Activated B cell treated with CpG ODN at 0.5 μM for 24 hours (primary cell): Measurements from ENCODE around the gene MAD1L1. TPM values are rescaled to one million over a fixed set of nuclear protein-coding genes. Genes with fewer than 3 reads are reported as not detected.

Experiments
- ATAC-seq: fragments of 200-7000 bp; cut with Tn5 transposase; one replicate; pipeline ENCODE4 v1.10.0; 2021; ENCODE audit warnings: low read depth, mild to moderate bottlenecking, moderate library complexity
- CTCF ChIA-PET: fragments of 350-600 bp; sonication (Branson Sonifier 250); formaldehyde crosslinking; loops from one replicate; lab custom pipeline; 2021; ENCODE audit warnings: antibody characterized with exemption; lab: Charles Lee
- POLR2A ChIA-PET: fragments of 350-600 bp; sonication (Branson Sonifier 250); formaldehyde crosslinking; loops from one replicate; lab custom pipeline; 2021; ENCODE audit warnings: antibody characterized with exemption; lab: Charles Lee
- DNase-seq: peaks from one replicate; pipeline ENCODE4 v3.0.0; 2022
- H3K27ac Mint-ChIP-seq: one replicate; pipeline ENCODE4 v1.8.0; 2020; ENCODE audit warnings: mixed read lengths
- H3K27me3 Mint-ChIP-seq: one replicate; pipeline ENCODE4 v1.8.0; 2021; ENCODE audit warnings: mixed read lengths
- H3K36me3 Mint-ChIP-seq: one replicate; pipeline ENCODE4 v1.8.0; 2021; ENCODE audit warnings: low read depth, mixed read lengths
- H3K4me1 Mint-ChIP-seq: one replicate; pipeline ENCODE4 v1.8.0; 2021; ENCODE audit warnings: mixed read lengths
- H3K4me3 Mint-ChIP-seq: one replicate; pipeline ENCODE4 v1.8.0; 2020; ENCODE audit warnings: mild to moderate bottlenecking, mixed read lengths
- H3K9me3 Mint-ChIP-seq: one replicate; pipeline ENCODE4 v1.8.0; 2020; ENCODE audit warnings: mixed read lengths
- CTCF ChIP-seq: fragments of 200-600 bp; IDR thresholded peaks from one replicate; pipeline ENCODE4 v1.8.0; 2022; ENCODE audit warnings: antibody characterized with exemption, mild to moderate bottlenecking
- intact Hi-C: fragments of 100-400 bp; cut with micrococcal nuclease; formaldehyde crosslinking; loops from one replicate; pipeline ENCODE4 v1.15.1; 2024
- total RNA-seq: library from RNA; stranded (reverse); gene quantifications from 2 replicates; pipeline ENCODE4 v1.2.3, GENCODE V29; 2022

MAD1L1 gene
- total RNA-seq, 1 donor from 2014 or later, result 54.6 TPM

- ATAC-seq (no peak), DNase-seq (no peak)
- no peak overlapping the region for H3K27ac Mint-ChIP-seq
- H3K4me1 Mint-ChIP-seq, result no peaks in the 10 kb centered on the region
- no peaks in the 10 kb centered on the region for H3K27me3 Mint-ChIP-seq
- no peak for TF ChIP-seq CTCF
- no peaks in the 10 kb centered on the region for H3K9me3 Mint-ChIP-seq
- peaks cover 65% of the 10 kb centered on the region for H3K36me3 Mint-ChIP-seq
- intact Hi-C loops, result no loop called here
- ChIA-PET CTCF (no interaction called here), POLR2A (no interaction called here)
- H3K4me3 Mint-ChIP-seq, result no peak overlapping the region
Measured at GRCh38 chr7:1893451-1893850, 339.3 kb downstream of the MAD1L1 start.

GRCh38 chr7:1893036-1893435 lies 339.7 kb downstream of the MAD1L1 start:
- ChIA-PET CTCF (no interaction called here), POLR2A (no interaction called here)
- Mint-ChIP-seq H3K4me3 (no peak overlapping the region), H3K36me3 (peaks cover 65% of the 10 kb centered on the region), H3K27me3 (no peaks in the 10 kb centered on the region), H3K4me1 (no peaks in the 10 kb centered on the region), H3K9me3 (no peaks in the 10 kb centered on the region), H3K27ac (no peak overlapping the region)
- no peak for TF ChIP-seq CTCF
- no peak for ATAC-seq
- intact Hi-C loops, result no loop called here
- no peak for DNase-seq

GRCh38 chr7:1892011-1892965 lies 340.5 kb downstream of the MAD1L1 start:
- no peaks in the 10 kb centered on the region for H3K4me1 Mint-ChIP-seq
- DNase-seq, result no peak
- POLR2A ChIA-PET, result no interaction called here

GRCh38 chr7:1890289-1891235 lies 342.2 kb downstream of the MAD1L1 start:
- H3K9me3 Mint-ChIP-seq, result no peaks in the 10 kb centered on the region
- no peak for TF ChIP-seq CTCF
- H3K36me3 Mint-ChIP-seq, result peaks cover 59% of the 10 kb centered on the region
- POLR2A ChIA-PET, result no interaction called here
- no peak overlapping the region for H3K27ac Mint-ChIP-seq
- DNase-seq (no peak), ATAC-seq (no peak)
- no peak overlapping the region for H3K4me3 Mint-ChIP-seq
- no peaks in the 10 kb centered on the region for H3K4me1 Mint-ChIP-seq
- no peaks in the 10 kb centered on the region for H3K27me3 Mint-ChIP-seq
- CTCF ChIA-PET, result no interaction called here
- intact Hi-C loops, result no loop called here

More at GRCh38 chr7:1892011-1892965, 340.5 kb downstream of the MAD1L1 start:
- peaks cover 65% of the 10 kb centered on the region for H3K36me3 Mint-ChIP-seq
- ATAC-seq, result no peak
- H3K27ac Mint-ChIP-seq, result no peak overlapping the region
- H3K4me3 Mint-ChIP-seq, result no peak overlapping the region
- CTCF ChIA-PET, result no interaction called here
- no peaks in the 10 kb centered on the region for H3K9me3 Mint-ChIP-seq
- H3K27me3 Mint-ChIP-seq, result no peaks in the 10 kb centered on the region
- TF ChIP-seq CTCF, result no peak
- intact Hi-C loops, result no loop called here
